Colonic mucosa (tissue), 4 donors: Measurements from ENCODE around the gene SEMA6B. TPM values are rescaled to one million over a fixed set of nuclear protein-coding genes. Genes with fewer than 3 reads are reported as not detected.

Source experiments
- DNase-seq: peaks from one replicate; pipeline ENCODE4 v3.0.0-alpha.2; 2020
- H3K27ac ChIP-seq: fragments of 200-600 bp; one replicate; pipeline ENCODE4 v1.8.0; 2021
- H3K27me3 ChIP-seq: fragments of 200-600 bp; one replicate; pipeline ENCODE4 v1.8.0; 2021
- H3K36me3 ChIP-seq: fragments of 200-600 bp; one replicate; pipeline ENCODE4 v1.8.0; 2021
- H3K4me1 ChIP-seq: fragments of 200-600 bp; one replicate; pipeline ENCODE4 v1.8.0; 2021; ENCODE audit warnings: mild to moderate bottlenecking
- H3K4me3 ChIP-seq: fragments of 200-600 bp; one replicate; pipeline ENCODE4 v1.8.0; 2021
- H3K9ac ChIP-seq, 2 donors: one replicate each; pipeline ENCODE4 v1.7.0; 2013; ENCODE audit warnings: control low read depth in 2 of 2, low read depth in 2 of 2, low read length in 2 of 2
- H3K9me3 ChIP-seq: fragments of 200-600 bp; one replicate; pipeline ENCODE4 v1.8.0; 2021
- intact Hi-C: fragments of 100-400 bp; cut with DNase I; formaldehyde crosslinking; loops from one replicate; pipeline ENCODE4 v1.14.1; 2022
- total RNA-seq, 2 donors: library from RNA; stranded (reverse); fragmentation: NEBNext Ultra II Directional in 1 of 2; extraction: Animal tissue kit (Norgen Biotek cat#: 25700) in 1 of 2; gene quantifications; one replicate each; pipeline ENCODE4 v1.2.1, GENCODE V29; 2021
- TF ChIP-seq, protein P1 (sequence below): fragments of 200-600 bp; IDR thresholded peaks from one replicate; pipeline ENCODE4 v1.8.0; 2022; ENCODE audit warnings: antibody characterized with exemption, mild to moderate bottlenecking
- donor health status: healthy.
- donor health status: DM: no; HTN: no; CAD: no.
- donor health status: DM: no; HTN: no; CAD: no.

SEMA6B gene
- total RNA-seq, 2 donors from 2014 or later: 1.3 to 5.6 TPM

DNA sequence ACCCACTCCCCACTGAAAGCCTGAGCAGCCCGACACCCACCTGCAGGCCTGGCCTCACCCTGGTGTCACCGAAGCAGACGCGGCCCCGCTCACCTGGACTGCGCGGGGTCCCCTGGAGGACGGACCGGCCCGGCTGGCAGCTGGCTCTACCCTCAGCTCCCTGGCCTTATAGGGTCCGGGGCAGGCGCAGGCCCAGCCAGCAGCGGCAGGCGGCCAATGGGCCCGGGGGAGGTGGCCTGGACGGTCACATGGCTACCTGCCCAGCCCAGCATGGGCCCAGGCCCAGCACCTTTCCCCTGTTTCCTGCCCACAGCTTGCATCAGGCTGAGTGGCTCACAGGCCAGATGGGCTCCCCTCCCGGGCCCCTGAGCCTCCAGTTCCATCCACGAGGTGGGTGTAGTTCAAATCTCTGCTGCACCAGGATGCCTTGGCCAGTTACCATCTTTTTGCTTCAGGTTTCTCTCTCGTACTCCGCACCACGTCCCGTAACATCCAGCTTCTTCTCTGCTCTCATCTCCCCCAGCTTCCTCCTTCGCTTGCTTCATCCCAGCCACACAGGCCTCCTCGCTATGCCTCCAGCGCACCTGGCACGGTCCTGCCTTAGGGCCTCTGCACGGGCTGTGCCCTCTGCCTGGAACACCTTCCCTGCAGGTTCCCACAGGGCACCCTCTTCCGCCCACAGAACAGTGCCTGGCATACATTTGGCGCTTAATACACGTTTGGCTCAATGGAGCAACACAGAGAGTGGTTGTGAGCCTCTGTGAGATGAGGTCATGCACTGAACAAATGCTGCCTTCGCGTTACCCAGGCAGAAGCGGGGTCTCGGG lies 40.9 kb downstream of the SEMA6B start, which contains the start of gene PLIN4:
Gene PLIN4 (minus strand): TSS at position 142 of the 827 bp plus-strand sequence. CDS start 214 bp downstream, outside the sequence.
- Histone ChIP-seq H3K27me3 (no peaks in the 10 kb centered on the region), H3K4me1 (no peaks in the 10 kb centered on the region), H3K36me3 (no peaks in the 10 kb centered on the region), H3K4me3 (peak within 1 kb of the TSS; percentile 15), H3K9me3 (no peaks in the 10 kb centered on the region), H3K27ac (peak within 1 kb of the TSS; percentile 18), H3K9ac (peak within 1 kb of the TSS in 1 of 2 donors; percentile 12)
- TF ChIP-seq, protein P1, sequence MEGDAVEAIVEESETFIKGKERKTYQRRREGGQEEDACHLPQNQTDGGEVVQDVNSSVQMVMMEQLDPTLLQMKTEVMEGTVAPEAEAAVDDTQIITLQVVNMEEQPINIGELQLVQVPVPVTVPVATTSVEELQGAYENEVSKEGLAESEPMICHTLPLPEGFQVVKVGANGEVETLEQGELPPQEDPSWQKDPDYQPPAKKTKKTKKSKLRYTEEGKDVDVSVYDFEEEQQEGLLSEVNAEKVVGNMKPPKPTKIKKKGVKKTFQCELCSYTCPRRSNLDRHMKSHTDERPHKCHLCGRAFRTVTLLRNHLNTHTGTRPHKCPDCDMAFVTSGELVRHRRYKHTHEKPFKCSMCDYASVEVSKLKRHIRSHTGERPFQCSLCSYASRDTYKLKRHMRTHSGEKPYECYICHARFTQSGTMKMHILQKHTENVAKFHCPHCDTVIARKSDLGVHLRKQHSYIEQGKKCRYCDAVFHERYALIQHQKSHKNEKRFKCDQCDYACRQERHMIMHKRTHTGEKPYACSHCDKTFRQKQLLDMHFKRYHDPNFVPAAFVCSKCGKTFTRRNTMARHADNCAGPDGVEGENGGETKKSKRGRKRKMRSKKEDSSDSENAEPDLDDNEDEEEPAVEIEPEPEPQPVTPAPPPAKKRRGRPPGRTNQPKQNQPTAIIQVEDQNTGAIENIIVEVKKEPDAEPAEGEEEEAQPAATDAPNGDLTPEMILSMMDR: no peak
- intact Hi-C loops: no loop called here
- no peak for DNase-seq

DNA sequence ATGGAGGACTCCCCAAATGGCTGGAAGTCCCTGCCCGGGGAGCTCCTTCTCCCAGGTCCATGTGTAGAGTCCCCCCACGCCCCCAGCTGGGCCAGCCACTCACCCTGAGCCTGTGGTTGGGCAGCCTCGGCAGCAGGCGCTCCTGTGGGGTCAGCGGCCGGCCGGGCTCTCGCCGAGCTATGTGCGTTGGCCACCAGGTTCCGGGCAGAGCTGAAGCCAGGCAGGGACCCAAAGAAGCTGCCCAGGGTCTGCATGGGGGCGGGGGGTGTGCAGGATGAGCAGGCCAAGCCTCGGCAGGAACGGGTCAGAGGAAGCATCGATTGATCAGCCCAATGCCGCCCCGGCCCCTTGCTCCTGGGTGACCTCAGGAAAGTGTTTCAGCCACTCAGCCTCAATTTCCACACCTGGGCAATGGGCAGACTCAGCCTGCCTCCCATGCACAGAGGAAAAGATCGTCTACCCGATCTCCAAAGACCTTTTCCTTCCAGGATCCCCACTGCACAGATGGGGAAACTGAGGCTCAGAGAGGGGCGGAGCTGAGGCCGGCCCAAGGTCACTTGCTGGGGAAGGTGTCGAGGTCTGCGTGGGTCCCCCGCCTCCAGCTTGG lies 41.9 kb downstream of the SEMA6B start:
- H3K4me3 ChIP-seq: peak overlapping the region; percentile 15
- no peak for DNase-seq
- intact Hi-C loops: no loop called here

DNA sequence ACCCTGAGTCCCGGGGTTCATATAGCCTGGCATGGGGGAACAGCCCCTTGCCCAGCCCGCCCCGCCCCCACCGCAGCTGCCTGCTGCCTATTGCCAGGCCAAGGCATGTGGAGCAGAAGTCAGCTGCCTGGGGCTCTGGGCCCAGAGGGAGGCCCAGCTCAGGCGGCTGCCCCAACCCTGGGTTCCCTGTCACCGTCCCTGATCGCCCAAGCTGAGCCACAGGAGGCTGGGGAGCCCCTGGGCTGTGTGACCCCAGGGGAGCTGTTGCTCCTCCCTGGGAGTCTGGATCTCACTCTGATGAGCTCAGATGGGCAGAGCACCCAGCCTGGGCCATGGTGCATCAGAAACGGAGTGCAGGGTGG lies 42.6 kb downstream of the SEMA6B start:
- no peaks in the 10 kb centered on the region for H3K9me3 ChIP-seq
- no peaks in the 10 kb centered on the region for H3K27me3 ChIP-seq
- no peaks in the 10 kb centered on the region for H3K4me1 ChIP-seq
- TF ChIP-seq, protein P1: no peak
- intact Hi-C loops: no loop called here
- no peaks in the 10 kb centered on the region for H3K36me3 ChIP-seq
- DNase-seq: no peak
- no peak overlapping the region for H3K27ac ChIP-seq
- H3K4me3 ChIP-seq: no peak overlapping the region
- H3K9ac ChIP-seq: no peak overlapping the region

More for the DNA sequence above, 41.9 kb downstream of the SEMA6B start:
- no peaks in the 10 kb centered on the region for H3K27me3 ChIP-seq
- TF ChIP-seq, protein P1: no peak
- H3K36me3 ChIP-seq: no peaks in the 10 kb centered on the region
- H3K4me1 ChIP-seq: no peaks in the 10 kb centered on the region
- H3K9me3 ChIP-seq: no peaks in the 10 kb centered on the region
- no peak overlapping the region for H3K27ac ChIP-seq
- no peak overlapping the region for H3K9ac ChIP-seq

DNA sequence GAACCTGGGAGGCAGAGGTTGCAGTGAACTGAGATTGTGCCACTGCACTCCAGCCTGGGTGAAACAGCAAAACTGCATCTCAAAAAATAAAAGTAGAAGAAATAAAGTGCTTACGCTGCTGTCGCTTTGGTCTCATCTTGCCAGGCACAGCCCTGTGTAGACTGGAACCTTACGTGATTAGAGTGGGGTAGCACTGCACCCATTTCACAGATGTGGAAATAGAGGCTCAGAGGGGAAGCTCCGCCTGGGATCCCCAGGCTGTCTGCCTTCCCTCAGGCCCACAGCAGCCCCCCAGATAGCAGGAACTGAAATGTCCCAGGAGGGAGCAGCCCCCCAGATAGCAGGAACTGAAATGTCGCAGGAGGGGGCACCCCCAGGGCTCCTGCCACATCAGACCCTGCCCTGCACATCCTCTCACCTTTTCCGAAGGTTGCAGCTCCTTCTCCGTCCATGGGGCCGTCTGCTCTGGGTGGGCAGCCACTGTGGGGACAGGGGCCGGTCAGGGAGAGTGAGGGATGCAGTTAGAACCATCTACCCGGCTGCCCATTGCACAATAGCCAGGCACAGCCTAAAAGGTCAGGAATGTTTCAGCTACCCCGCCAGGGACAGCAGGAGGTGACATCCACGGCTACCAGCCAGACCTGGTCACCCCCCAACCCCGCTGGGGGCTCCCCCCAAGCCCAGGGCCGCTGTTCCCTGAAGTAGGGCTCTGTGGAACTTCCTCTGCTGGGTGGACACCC lies 43.1 kb downstream of the SEMA6B start:
- Histone ChIP-seq H3K36me3 (no peaks in the 10 kb centered on the region), H3K27ac (no peak overlapping the region), H3K27me3 (no peaks in the 10 kb centered on the region), H3K4me1 (no peaks in the 10 kb centered on the region), H3K4me3 (no peak overlapping the region), H3K9ac (no peak overlapping the region), H3K9me3 (no peaks in the 10 kb centered on the region)
- DNase-seq: no peak
- TF ChIP-seq, protein P1: no peak
- intact Hi-C loops: no loop called here

DNA sequence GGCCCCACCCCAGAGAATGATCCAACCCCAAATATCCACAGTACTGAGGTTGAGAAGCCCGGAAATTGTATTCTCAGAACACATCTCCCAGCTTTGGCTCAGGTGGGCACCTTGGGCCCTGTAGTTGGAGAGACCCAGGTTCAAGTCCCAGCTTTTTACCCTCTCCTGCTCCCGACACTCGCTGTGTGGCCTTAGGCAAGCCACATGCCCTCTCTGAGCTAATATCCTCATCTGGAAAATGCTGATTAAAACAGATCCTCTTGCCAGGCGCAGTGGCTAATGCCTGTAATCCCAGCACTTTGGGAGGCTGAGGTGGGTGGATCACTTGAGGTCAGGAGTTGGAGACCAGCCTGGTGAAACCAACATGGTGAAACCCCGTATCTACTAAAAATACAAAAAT lies 43.8 kb downstream of the SEMA6B start:
- no peaks in the 10 kb centered on the region for H3K9me3 ChIP-seq
- H3K36me3 ChIP-seq: no peaks in the 10 kb centered on the region
- H3K9ac ChIP-seq: no peak overlapping the region
- TF ChIP-seq, protein P1: no peak
- no peak overlapping the region for H3K4me3 ChIP-seq
- DNase-seq: no peak
- H3K27ac ChIP-seq: no peak overlapping the region
- H3K27me3 ChIP-seq: no peaks in the 10 kb centered on the region
- intact Hi-C loops: no loop called here
- no peaks in the 10 kb centered on the region for H3K4me1 ChIP-seq
